GM23338 (cell line): Measurements from ENCODE around the gene DRGX. TPM values are rescaled to one million over a fixed set of nuclear protein-coding genes. Genes with fewer than 3 reads are reported as not detected.

Experiments
- ATAC-seq: fragments of 200-7000 bp; cut with Tn5 transposase; 3 replicates; pipeline ENCODE4 v1.9.1; 2020
- DNase-seq: peaks from one replicate; pipeline ENCODE4 v3.0.0-alpha.2; 2015; ENCODE audit warnings: low spot score
- H2AFZ ChIP-seq: fragments of 200-600 bp; sonication (generic); 2 replicates; pipeline ENCODE4 v1.8.0; 2016; ENCODE audit warnings: antibody characterized with exemption, mild to moderate bottlenecking, moderate library complexity
- H3F3A ChIP-seq: fragments of 200-600 bp; sonication (generic); replicated peaks from 2 replicates; pipeline ENCODE4 v1.8.0; 2017; ENCODE audit warnings: antibody characterized with exemption, mixed run types, low read depth
- H3K27ac ChIP-seq: fragments of 200-600 bp; sonication (generic); 2 replicates; pipeline ENCODE4 v1.6.1; 2016; ENCODE audit warnings: low read depth
- H3K27me3 ChIP-seq: fragments of 200-600 bp; sonication (generic); 2 replicates; pipeline ENCODE4 v1.8.0; 2016; ENCODE audit warnings: mild to moderate bottlenecking, mixed run types, moderate library complexity; ENCODE audit not compliant: insufficient read depth
- H3K36me3 ChIP-seq: fragments of 200-600 bp; sonication (generic); 2 replicates; pipeline ENCODE4 v1.8.0; 2016; ENCODE audit warnings: mild to moderate bottlenecking; ENCODE audit not compliant: insufficient read depth
- H3K4me1 ChIP-seq: fragments of 200-600 bp; sonication (generic); 2 replicates; pipeline ENCODE4 v1.8.0; 2016; ENCODE audit warnings: mild to moderate bottlenecking, moderate library complexity; ENCODE audit not compliant: insufficient read depth
- H3K4me2 ChIP-seq: fragments of 200-600 bp; sonication (generic); 2 replicates; pipeline ENCODE4 v1.7.1; 2017; ENCODE audit warnings: mixed run types
- H3K4me3 ChIP-seq: fragments of 200-600 bp; sonication (generic); 2 replicates; pipeline ENCODE4 v1.6.1; 2016; ENCODE audit warnings: mixed run types
- H3K79me2 ChIP-seq: fragments of 200-600 bp; sonication (generic); replicated peaks from 2 replicates; pipeline ENCODE4 v1.8.0; 2017; ENCODE audit warnings: mild to moderate bottlenecking; ENCODE audit not compliant: insufficient read depth
- H3K9me2 ChIP-seq: fragments of 200-600 bp; sonication (generic); 2 replicates; pipeline ENCODE4 v1.8.0; 2017; ENCODE audit not compliant: insufficient read depth
- H4K20me1 ChIP-seq: fragments of 200-600 bp; sonication (generic); replicated peaks from 2 replicates; pipeline ENCODE4 v1.8.0; 2017; ENCODE audit warnings: mild to moderate bottlenecking; ENCODE audit not compliant: insufficient read depth
- H3K27ac Mint-ChIP-seq: 2 replicates; pipeline ENCODE4 v1.8.0; 2020; ENCODE audit warnings: inconsistent platforms, mild to moderate bottlenecking, moderate library complexity, mixed read lengths
- H3K27me3 Mint-ChIP-seq: 3 replicates; pipeline ENCODE4 v1.8.0; 2022; ENCODE audit warnings: low read depth, mild to moderate bottlenecking, moderate library complexity, mixed read lengths, inconsistent platforms; ENCODE audit not compliant: insufficient read depth, poor library complexity
- H3K36me3 Mint-ChIP-seq: 3 replicates; pipeline ENCODE4 v1.8.0; 2021; ENCODE audit warnings: low read depth, mild to moderate bottlenecking, inconsistent platforms, moderate library complexity, mixed read lengths
- H3K4me1 Mint-ChIP-seq: 3 replicates; pipeline ENCODE4 v1.8.0; 2020; ENCODE audit warnings: mild to moderate bottlenecking, inconsistent platforms, mixed read lengths
- H3K4me3 Mint-ChIP-seq: 3 replicates; pipeline ENCODE4 v1.8.0; 2021; ENCODE audit warnings: moderate library complexity, mild to moderate bottlenecking, inconsistent platforms, mixed read lengths
- H3K9me3 Mint-ChIP-seq: 3 replicates; pipeline ENCODE4 v1.8.0; 2020; ENCODE audit warnings: moderate library complexity, mild to moderate bottlenecking, inconsistent platforms, mixed read lengths
- CREB1 ChIP-seq: fragments of 250-450 bp; sonication (Bioruptor Pico); IDR thresholded peaks from 2 replicates; pipeline ENCODE4 v1.5.0; 2020; ENCODE audit warnings: low read depth, mild to moderate bottlenecking, moderate library complexity
- EZH2 ChIP-seq: fragments of 200-600 bp; sonication (generic); IDR thresholded peaks from one replicate; pipeline ENCODE4 v1.8.0; 2017; ENCODE audit warnings: antibody characterized with exemption, mild to moderate bottlenecking, low read depth; ENCODE audit not compliant: unreplicated experiment
- EZH2phosphoT487 ChIP-seq: fragments of 200-600 bp; sonication (generic); IDR thresholded peaks from one replicate; pipeline ENCODE4 v1.8.1; 2018; ENCODE audit warnings: antibody characterized with exemption; ENCODE audit not compliant: unreplicated experiment
- JUNB ChIP-seq: IDR thresholded peaks from one replicate; pipeline ENCODE4 v1.6.1; 2016; ENCODE audit warnings: antibody characterized with exemption; ENCODE audit not compliant: unreplicated experiment
- NANOG ChIP-seq: IDR thresholded peaks from 2 replicates; pipeline ENCODE4 v1.6.1; 2016; ENCODE audit warnings: antibody characterized with exemption, borderline replicate concordance
- POLR2AphosphoS5 ChIP-seq: IDR thresholded peaks from 2 replicates; pipeline ENCODE4 v1.6.1; 2016; ENCODE audit warnings: antibody characterized with exemption, low read depth
- STAT1 ChIP-seq: IDR thresholded peaks from one replicate; pipeline ENCODE4 v1.6.1; 2016; ENCODE audit warnings: antibody characterized with exemption; ENCODE audit not compliant: unreplicated experiment
- ZNF114 ChIP-seq: fragments of 250-450 bp; sonication (Bioruptor Pico); IDR thresholded peaks from 2 replicates; pipeline ENCODE4 v1.5.0; 2020; ENCODE audit warnings: mild to moderate bottlenecking, moderate library complexity
- ZNF331 ChIP-seq: fragments of 250-450 bp; sonication (Bioruptor Pico); IDR thresholded peaks from 2 replicates; pipeline ENCODE4 v1.5.0; 2020; ENCODE audit warnings: low read depth, mild to moderate bottlenecking, moderate library complexity
- polyA plus RNA-seq: library from polyadenylated mRNA; unstranded; fragments of >200 nt; fragmentation: Nextera tagmentation; extraction: Ambion mirVana; gene quantifications from 2 replicates; pipeline ENCODE4 v1.2.1, GENCODE V29; 2016
- total RNA-seq: library from RNA; depleted of rRNA; stranded (reverse); fragments of >200 nt; shearing (Covaris generic); gene quantifications from 2 replicates; pipeline ENCODE4 v1.2.3, GENCODE V29; 2014
- TF ChIP-seq, protein P1 (sequence below): IDR thresholded peaks from one replicate; pipeline ENCODE4 v1.6.1; 2018; ENCODE audit warnings: antibody characterized with exemption; ENCODE audit not compliant: unreplicated experiment
- TF ChIP-seq, protein P2 (sequence below), 2 experiments: fragments of 200-600 bp in 1 of 2; sonication (generic) in 1 of 2; conservative IDR thresholded peaks; 2 replicates each; pipeline versions ENCODE4 v1.5.1 to v1.6.1; 2016 to 2017; ENCODE audit warnings: antibody characterized with exemption in 2 of 2, low read depth in 2 of 2, mild to moderate bottlenecking in 2 of 2, moderate library complexity in 1 of 2
- TF ChIP-seq, protein P3 (sequence below): IDR thresholded peaks from 2 replicates; pipeline ENCODE4 v1.6.1; 2016; ENCODE audit warnings: antibody characterized with exemption
- TF ChIP-seq, protein P4 (sequence below): fragments of 250-450 bp; sonication (Bioruptor Pico); IDR thresholded peaks from 2 replicates; pipeline ENCODE4 v1.5.0; 2020; ENCODE audit warnings: mild to moderate bottlenecking, moderate library complexity

Gene DRGX
- total and polyA plus RNA-seq, 2 experiments from 2014 or later, result not detected

DNA sequence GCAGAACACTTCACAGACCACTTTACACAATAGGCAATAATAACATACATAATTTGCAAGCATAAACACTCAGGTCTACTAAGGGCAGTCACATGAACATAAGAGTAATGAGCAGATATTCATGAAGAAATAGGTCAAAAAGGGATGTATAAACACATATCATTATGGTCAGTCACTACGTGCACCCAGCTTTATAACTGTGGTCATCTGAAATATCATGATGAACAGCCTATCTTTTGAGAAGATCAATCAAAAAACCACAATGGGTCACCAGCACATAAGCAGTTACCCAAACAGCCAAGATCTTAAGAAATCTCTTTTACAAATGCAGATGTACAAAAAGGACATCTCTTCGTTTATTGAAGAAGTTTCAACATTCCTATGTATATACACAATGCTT lies 35.5 kb upstream of the DRGX start:
- Mint-ChIP-seq H3K9me3 (peaks cover 25% of the 10 kb centered on the region), H3K27ac (no peak overlapping the region), H3K36me3 (peaks cover 11% of the 10 kb centered on the region; the same call in 1 of the 3 replicates), H3K27me3 (peaks cover under 1% of the 10 kb centered on the region), H3K4me1 (no peaks in the 10 kb centered on the region), H3K4me3 (no peak overlapping the region)
- H4K20me1 ChIP-seq, result no peaks in the 10 kb centered on the region
- peaks cover 4% of the 10 kb centered on the region; the same call in 1 of the 2 replicates for H3K9me2 ChIP-seq
- no peaks in the 10 kb centered on the region for H3K27me3 ChIP-seq
- no peak overlapping the region for H3K4me3 ChIP-seq
- H3K79me2 ChIP-seq, result no peaks in the 10 kb centered on the region
- H3K4me1 ChIP-seq, result no peaks in the 10 kb centered on the region
- DNase-seq (no peak), ATAC-seq (no peak)
- no peak overlapping the region for H3K27ac ChIP-seq
- no peak overlapping the region for H2AFZ ChIP-seq
- no peak overlapping the region for H3K4me2 ChIP-seq
- H3F3A ChIP-seq, result no peaks in the 10 kb centered on the region
- H3K36me3 ChIP-seq, result no peaks in the 10 kb centered on the region
- TF ChIP-seq ZNF331 (no peak), POLR2AphosphoS5 (no peak), EZH2phosphoT487 (no peak), CREB1 (no peak), ZNF114 (no peak), JUNB (no peak), STAT1 (no peak), NANOG (no peak), EZH2 (no peak)
- TF ChIP-seq, protein P1, sequence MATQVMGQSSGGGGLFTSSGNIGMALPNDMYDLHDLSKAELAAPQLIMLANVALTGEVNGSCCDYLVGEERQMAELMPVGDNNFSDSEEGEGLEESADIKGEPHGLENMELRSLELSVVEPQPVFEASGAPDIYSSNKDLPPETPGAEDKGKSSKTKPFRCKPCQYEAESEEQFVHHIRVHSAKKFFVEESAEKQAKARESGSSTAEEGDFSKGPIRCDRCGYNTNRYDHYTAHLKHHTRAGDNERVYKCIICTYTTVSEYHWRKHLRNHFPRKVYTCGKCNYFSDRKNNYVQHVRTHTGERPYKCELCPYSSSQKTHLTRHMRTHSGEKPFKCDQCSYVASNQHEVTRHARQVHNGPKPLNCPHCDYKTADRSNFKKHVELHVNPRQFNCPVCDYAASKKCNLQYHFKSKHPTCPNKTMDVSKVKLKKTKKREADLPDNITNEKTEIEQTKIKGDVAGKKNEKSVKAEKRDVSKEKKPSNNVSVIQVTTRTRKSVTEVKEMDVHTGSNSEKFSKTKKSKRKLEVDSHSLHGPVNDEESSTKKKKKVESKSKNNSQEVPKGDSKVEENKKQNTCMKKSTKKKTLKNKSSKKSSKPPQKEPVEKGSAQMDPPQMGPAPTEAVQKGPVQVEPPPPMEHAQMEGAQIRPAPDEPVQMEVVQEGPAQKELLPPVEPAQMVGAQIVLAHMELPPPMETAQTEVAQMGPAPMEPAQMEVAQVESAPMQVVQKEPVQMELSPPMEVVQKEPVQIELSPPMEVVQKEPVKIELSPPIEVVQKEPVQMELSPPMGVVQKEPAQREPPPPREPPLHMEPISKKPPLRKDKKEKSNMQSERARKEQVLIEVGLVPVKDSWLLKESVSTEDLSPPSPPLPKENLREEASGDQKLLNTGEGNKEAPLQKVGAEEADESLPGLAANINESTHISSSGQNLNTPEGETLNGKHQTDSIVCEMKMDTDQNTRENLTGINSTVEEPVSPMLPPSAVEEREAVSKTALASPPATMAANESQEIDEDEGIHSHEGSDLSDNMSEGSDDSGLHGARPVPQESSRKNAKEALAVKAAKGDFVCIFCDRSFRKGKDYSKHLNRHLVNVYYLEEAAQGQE, result no peak
- TF ChIP-seq, protein P2, sequence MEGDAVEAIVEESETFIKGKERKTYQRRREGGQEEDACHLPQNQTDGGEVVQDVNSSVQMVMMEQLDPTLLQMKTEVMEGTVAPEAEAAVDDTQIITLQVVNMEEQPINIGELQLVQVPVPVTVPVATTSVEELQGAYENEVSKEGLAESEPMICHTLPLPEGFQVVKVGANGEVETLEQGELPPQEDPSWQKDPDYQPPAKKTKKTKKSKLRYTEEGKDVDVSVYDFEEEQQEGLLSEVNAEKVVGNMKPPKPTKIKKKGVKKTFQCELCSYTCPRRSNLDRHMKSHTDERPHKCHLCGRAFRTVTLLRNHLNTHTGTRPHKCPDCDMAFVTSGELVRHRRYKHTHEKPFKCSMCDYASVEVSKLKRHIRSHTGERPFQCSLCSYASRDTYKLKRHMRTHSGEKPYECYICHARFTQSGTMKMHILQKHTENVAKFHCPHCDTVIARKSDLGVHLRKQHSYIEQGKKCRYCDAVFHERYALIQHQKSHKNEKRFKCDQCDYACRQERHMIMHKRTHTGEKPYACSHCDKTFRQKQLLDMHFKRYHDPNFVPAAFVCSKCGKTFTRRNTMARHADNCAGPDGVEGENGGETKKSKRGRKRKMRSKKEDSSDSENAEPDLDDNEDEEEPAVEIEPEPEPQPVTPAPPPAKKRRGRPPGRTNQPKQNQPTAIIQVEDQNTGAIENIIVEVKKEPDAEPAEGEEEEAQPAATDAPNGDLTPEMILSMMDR (conservative IDR thresholded peaks at IDR 0.05; ENCODE audit: low read depth in 2 of 2), result no peak
- TF ChIP-seq, protein P3, sequence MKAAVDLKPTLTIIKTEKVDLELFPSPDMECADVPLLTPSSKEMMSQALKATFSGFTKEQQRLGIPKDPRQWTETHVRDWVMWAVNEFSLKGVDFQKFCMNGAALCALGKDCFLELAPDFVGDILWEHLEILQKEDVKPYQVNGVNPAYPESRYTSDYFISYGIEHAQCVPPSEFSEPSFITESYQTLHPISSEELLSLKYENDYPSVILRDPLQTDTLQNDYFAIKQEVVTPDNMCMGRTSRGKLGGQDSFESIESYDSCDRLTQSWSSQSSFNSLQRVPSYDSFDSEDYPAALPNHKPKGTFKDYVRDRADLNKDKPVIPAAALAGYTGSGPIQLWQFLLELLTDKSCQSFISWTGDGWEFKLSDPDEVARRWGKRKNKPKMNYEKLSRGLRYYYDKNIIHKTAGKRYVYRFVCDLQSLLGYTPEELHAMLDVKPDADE, result no peak
- TF ChIP-seq, protein P4, sequence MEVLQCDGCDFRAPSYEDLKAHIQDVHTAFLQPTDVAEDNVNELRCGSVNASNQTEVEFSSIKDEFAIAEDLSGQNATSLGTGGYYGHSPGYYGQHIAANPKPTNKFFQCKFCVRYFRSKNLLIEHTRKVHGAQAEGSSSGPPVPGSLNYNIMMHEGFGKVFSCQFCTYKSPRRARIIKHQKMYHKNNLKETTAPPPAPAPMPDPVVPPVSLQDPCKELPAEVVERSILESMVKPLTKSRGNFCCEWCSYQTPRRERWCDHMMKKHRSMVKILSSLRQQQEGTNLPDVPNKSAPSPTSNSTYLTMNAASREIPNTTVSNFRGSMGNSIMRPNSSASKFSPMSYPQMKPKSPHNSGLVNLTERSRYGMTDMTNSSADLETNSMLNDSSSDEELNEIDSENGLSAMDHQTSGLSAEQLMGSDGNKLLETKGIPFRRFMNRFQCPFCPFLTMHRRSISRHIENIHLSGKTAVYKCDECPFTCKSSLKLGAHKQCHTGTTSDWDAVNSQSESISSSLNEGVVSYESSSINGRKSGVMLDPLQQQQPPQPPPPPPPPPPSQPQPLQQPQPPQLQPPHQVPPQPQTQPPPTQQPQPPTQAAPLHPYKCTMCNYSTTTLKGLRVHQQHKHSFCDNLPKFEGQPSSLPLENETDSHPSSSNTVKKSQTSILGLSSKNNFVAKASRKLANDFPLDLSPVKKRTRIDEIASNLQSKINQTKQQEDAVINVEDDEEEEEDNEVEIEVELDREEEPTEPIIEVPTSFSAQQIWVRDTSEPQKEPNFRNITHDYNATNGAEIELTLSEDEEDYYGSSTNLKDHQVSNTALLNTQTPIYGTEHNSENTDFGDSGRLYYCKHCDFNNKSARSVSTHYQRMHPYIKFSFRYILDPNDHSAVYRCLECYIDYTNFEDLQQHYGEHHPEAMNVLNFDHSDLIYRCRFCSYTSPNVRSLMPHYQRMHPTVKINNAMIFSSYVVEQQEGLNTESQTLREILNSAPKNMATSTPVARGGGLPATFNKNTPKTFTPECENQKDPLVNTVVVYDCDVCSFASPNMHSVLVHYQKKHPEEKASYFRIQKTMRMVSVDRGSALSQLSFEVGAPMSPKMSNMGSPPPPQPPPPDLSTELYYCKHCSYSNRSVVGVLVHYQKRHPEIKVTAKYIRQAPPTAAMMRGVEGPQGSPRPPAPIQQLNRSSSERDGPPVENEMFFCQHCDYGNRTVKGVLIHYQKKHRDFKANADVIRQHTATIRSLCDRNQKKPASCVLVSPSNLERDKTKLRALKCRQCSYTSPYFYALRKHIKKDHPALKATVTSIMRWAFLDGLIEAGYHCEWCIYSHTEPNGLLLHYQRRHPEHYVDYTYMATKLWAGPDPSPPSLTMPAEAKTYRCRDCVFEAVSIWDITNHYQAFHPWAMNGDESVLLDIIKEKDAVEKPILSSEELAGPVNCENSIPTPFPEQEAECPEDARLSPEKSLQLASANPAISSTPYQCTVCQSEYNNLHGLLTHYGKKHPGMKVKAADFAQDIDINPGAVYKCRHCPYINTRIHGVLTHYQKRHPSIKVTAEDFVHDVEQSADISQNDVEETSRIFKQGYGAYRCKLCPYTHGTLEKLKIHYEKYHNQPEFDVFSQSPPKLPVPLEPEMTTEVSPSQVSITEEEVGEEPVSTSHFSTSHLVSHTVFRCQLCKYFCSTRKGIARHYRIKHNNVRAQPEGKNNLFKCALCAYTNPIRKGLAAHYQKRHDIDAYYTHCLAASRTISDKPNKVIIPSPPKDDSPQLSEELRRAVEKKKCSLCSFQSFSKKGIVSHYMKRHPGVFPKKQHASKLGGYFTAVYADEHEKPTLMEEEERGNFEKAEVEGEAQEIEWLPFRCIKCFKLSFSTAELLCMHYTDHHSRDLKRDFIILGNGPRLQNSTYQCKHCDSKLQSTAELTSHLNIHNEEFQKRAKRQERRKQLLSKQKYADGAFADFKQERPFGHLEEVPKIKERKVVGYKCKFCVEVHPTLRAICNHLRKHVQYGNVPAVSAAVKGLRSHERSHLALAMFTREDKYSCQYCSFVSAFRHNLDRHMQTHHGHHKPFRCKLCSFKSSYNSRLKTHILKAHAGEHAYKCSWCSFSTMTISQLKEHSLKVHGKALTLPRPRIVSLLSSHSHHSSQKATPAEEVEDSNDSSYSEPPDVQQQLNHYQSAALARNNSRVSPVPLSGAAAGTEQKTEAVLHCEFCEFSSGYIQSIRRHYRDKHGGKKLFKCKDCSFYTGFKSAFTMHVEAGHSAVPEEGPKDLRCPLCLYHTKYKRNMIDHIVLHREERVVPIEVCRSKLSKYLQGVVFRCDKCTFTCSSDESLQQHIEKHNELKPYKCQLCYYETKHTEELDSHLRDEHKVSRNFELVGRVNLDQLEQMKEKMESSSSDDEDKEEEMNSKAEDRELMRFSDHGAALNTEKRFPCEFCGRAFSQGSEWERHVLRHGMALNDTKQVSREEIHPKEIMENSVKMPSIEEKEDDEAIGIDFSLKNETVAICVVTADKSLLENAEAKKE (CRISPR knock-in tag), result no peak
